ENCODE data around the gene SLC16A11. TPM values are rescaled to one million over a fixed set of nuclear protein-coding genes. Genes with fewer than 3 reads are reported as not detected.

The SLC16A11 gene
- polyA plus RNA-seq, 1 donor (not counting 4 experiments of a cell fraction or from before 2014, with no cell fraction given) = not detected

GRCh38 chr17:6996256-6997011 lies 47.5 kb downstream of the SLC16A11 start:
- Histone ChIP-seq H3K9ac (ENCODE audit: control insufficient read depth, extremely low read depth, insufficient read depth, low read length) (peak overlapping the region; percentile 63), H3K9me3 (ENCODE audit: control insufficient read depth, low read depth, low read length) (no peaks in the 10 kb centered on the region), H4K20me1 (ENCODE audit: control insufficient read depth, extremely low read depth, insufficient read depth, low read length) (no peaks in the 10 kb centered on the region), H3K4me1 (ENCODE audit: control insufficient read depth, extremely low read depth, insufficient read depth, low read length) (peaks cover 8% of the 10 kb centered on the region), H3K79me2 (ENCODE audit: control insufficient read depth, insufficient read depth, low read length) (no peaks in the 10 kb centered on the region), H3K4me3 (ENCODE audit: control insufficient read depth in 2 of 3, extremely low read depth in 1 of 3, insufficient read depth in 2 of 3, low read depth in 1 of 3, low read length in 3 of 3) (peak overlapping the region; percentile 58 to 73 (median 59)), H3K36me3 (ENCODE audit: control insufficient read depth in 2 of 2, extremely low read depth in 1 of 2, insufficient read depth in 2 of 2, low read length in 2 of 2) (peaks cover 8 to 14% of the 10 kb centered on the region in 2 experiments), H3K27ac (ENCODE audit: control insufficient read depth, insufficient read depth, low read length) (no peak overlapping the region), H3K27me3 (ENCODE audit: control insufficient read depth, extremely low read depth, insufficient read depth, low read length) (no peaks in the 10 kb centered on the region), H2AFZ (ENCODE audit: control insufficient read depth, low read length) (no peak overlapping the region), H3K9me1 (ENCODE audit: control insufficient read depth, extremely low read depth, insufficient read depth, low read length) (no peaks in the 10 kb centered on the region), H3K4me2 (ENCODE audit: control insufficient read depth, extremely low read depth, insufficient read depth, low read depth, low read length) (peak overlapping the region; percentile 82)
- FAIRE-seq (no peak), DNase-seq (ENCODE audit: low read depth, low spot score) (no peak)
- dilution Hi-C loops (cut with MboI; ENCODE audit: extremely low pct_ligation_motif_present, low sequenced_read_pairs) = no loop called here
- TF ChIP-seq EZH2 (IDR thresholded peaks at IDR 0.05; ENCODE audit: low read length) (no peak), CTCF (optimal IDR thresholded peaks at IDR 0.05 in 1 of 3, IDR thresholded peaks at IDR 0.05 in 1 of 3, conservative IDR thresholded peaks at IDR 0.05 in 1 of 3; ENCODE audit: extremely low read depth in 1 of 3, insufficient read depth in 2 of 3, low read length in 3 of 3) (no peak)

GRCh38 chr17:6995500-6996255 lies 48.2 kb downstream of the SLC16A11 start, which contains the start of gene ALOX12:
TSS of gene ALOX12 (plus strand) at chr17:6996049. CDS start at chr17:6996118, 69 bp downstream.
- Histone ChIP-seq H3K9me1 (ENCODE audit: control insufficient read depth, extremely low read depth, insufficient read depth, low read length) (no peaks in the 10 kb centered on the region), H3K4me1 (ENCODE audit: control insufficient read depth, extremely low read depth, insufficient read depth, low read length) (peaks cover 8% of the 10 kb centered on the region), H3K36me3 (ENCODE audit: control insufficient read depth in 2 of 2, extremely low read depth in 1 of 2, insufficient read depth in 2 of 2, low read length in 2 of 2) (peaks cover 4 to 9% of the 10 kb centered on the region in 2 experiments), H3K27me3 (ENCODE audit: control insufficient read depth, extremely low read depth, insufficient read depth, low read length) (no peaks in the 10 kb centered on the region), H3K4me2 (ENCODE audit: control insufficient read depth, extremely low read depth, insufficient read depth, low read depth, low read length) (peak within 1 kb of the TSS; percentile 82), H3K9ac (ENCODE audit: control insufficient read depth, extremely low read depth, insufficient read depth, low read length) (peak within 1 kb of the TSS; percentile 63), H4K20me1 (ENCODE audit: control insufficient read depth, extremely low read depth, insufficient read depth, low read length) (no peaks in the 10 kb centered on the region), H3K27ac (ENCODE audit: control insufficient read depth, insufficient read depth, low read length) (no peak within 1 kb of the TSS), H3K79me2 (ENCODE audit: control insufficient read depth, insufficient read depth, low read length) (no peaks in the 10 kb centered on the region), H3K9me3 (ENCODE audit: control insufficient read depth, low read depth, low read length) (no peaks in the 10 kb centered on the region), H2AFZ (ENCODE audit: control insufficient read depth, low read length) (peak within 1 kb of the TSS; percentile 72), H3K4me3 (ENCODE audit: control insufficient read depth in 2 of 3, extremely low read depth in 1 of 3, insufficient read depth in 2 of 3, low read depth in 1 of 3, low read length in 3 of 3) (peak within 1 kb of the TSS; percentile 58 to 73 (median 59))
- DNase-seq (ENCODE audit: low read depth, low spot score) (peak; percentile 46), FAIRE-seq (peak; percentile 44)
- dilution Hi-C loops (cut with MboI; ENCODE audit: extremely low pct_ligation_motif_present, low sequenced_read_pairs) = no loop called here
- TF ChIP-seq CTCF (optimal IDR thresholded peaks at IDR 0.05 in 1 of 3, IDR thresholded peaks at IDR 0.05 in 1 of 3, conservative IDR thresholded peaks at IDR 0.05 in 1 of 3; ENCODE audit: extremely low read depth in 1 of 3, insufficient read depth in 2 of 3, low read length in 3 of 3) (no peak), EZH2 (IDR thresholded peaks at IDR 0.05; ENCODE audit: low read length) (no peak)

Data from keratinocyte (primary cell).